Muscle layer of colon (tissue), 2 donors: ENCODE data around the gene MRGPRE.
"Not testable (repeated sequence)": the region's sequence is repeated elsewhere in the genome, so short reads cannot be mapped to it uniquely, and the experiment has no call there.

Experiments
- H3K27ac ChIP-seq: one replicate; pipeline ENCODE4 v1.7.0; 2013; ENCODE audit warnings: low read depth, mild to moderate bottlenecking, low read length, moderate library complexity
- H3K27me3 ChIP-seq, 2 donors: one replicate each; pipeline ENCODE4 v1.7.0; 2013; ENCODE audit warnings: low read length in 2 of 2, mild to moderate bottlenecking in 2 of 2; ENCODE audit not compliant: insufficient read depth in 2 of 2, control insufficient read depth in 1 of 2
- H3K36me3 ChIP-seq: one replicate; pipeline ENCODE4 v1.7.0; 2013; ENCODE audit warnings: mild to moderate bottlenecking, low read length; ENCODE audit not compliant: insufficient read depth
- H3K4me1 ChIP-seq: one replicate; pipeline ENCODE4 v1.7.0; 2013; ENCODE audit warnings: mild to moderate bottlenecking, low read length; ENCODE audit not compliant: insufficient read depth
- H3K4me3 ChIP-seq, 2 donors: one replicate each; pipeline ENCODE4 v1.7.0; 2013; ENCODE audit warnings: low read length in 2 of 2, low read depth in 1 of 2, mild to moderate bottlenecking in 1 of 2, moderate library complexity in 1 of 2
- H3K9ac ChIP-seq: one replicate; pipeline ENCODE4 v1.7.0; 2013; ENCODE audit warnings: low read length
- H3K9me3 ChIP-seq: one replicate; pipeline ENCODE4 v1.7.0; 2013; ENCODE audit warnings: mild to moderate bottlenecking, low read length
- donor health status: abdominal sarcoma.
- donor health status: Adenocarcinoma of cecum.

MRGPRE gene

GRCh38 chr11:3231851-3232744, at the start of gene MRGPRE:
Gene MRGPRE, minus strand, starts transcription at chr11:3232417. Its CDS starts 3,618 bp downstream, at chr11:3228799.
- no peak within 1 kb of the TSS for H3K27ac ChIP-seq
- peaks cover 0 to 4% of the 10 kb centered on the region in 2 donors for H3K27me3 ChIP-seq
- no peaks in the 10 kb centered on the region for H3K4me1 ChIP-seq
- no peaks in the 10 kb centered on the region for H3K36me3 ChIP-seq
- peak within 1 kb of the TSS; percentile 20 to 43 for H3K4me3 ChIP-seq
- H3K9ac ChIP-seq, result no peak within 1 kb of the TSS
- H3K9me3 ChIP-seq, result no peaks in the 10 kb centered on the region

- not testable (repeated sequence) for H3K9ac ChIP-seq, H3K36me3 ChIP-seq, H3K9me3 ChIP-seq, H3K4me3 ChIP-seq, H3K4me1 ChIP-seq, H3K27me3 ChIP-seq, H3K27ac ChIP-seq
Measured at GRCh38 chr11:3281146-3281545, 48.9 kb upstream of the MRGPRE start.

- H3K27ac ChIP-seq, H3K4me3 ChIP-seq, H3K27me3 ChIP-seq, H3K36me3 ChIP-seq, H3K9ac ChIP-seq, H3K9me3 ChIP-seq, H3K4me1 ChIP-seq: not testable (repeated sequence)
Measured at GRCh38 chr11:3280662-3281061, 48.4 kb upstream of the MRGPRE start.

- H3K4me3 ChIP-seq, H3K9me3 ChIP-seq, H3K36me3 ChIP-seq, H3K9ac ChIP-seq, H3K27me3 ChIP-seq, H3K27ac ChIP-seq, H3K4me1 ChIP-seq: not testable (repeated sequence)
Measured at GRCh38 chr11:3278922-3279321, 46.7 kb upstream of the MRGPRE start.

GRCh38 chr11:3273629-3274028, 41.4 kb upstream of the MRGPRE start:
- H3K4me3 ChIP-seq, H3K4me1 ChIP-seq, H3K27ac ChIP-seq, H3K36me3 ChIP-seq, H3K27me3 ChIP-seq, H3K9me3 ChIP-seq, H3K9ac ChIP-seq: not testable (repeated sequence)

GRCh38 chr11:3262548-3262947, 30.3 kb upstream of the MRGPRE start:
- H3K4me1 ChIP-seq, H3K36me3 ChIP-seq, H3K9me3 ChIP-seq, H3K9ac ChIP-seq, H3K27ac ChIP-seq, H3K4me3 ChIP-seq, H3K27me3 ChIP-seq: not testable (repeated sequence)

- H3K27me3 ChIP-seq, H3K9me3 ChIP-seq, H3K36me3 ChIP-seq, H3K27ac ChIP-seq, H3K4me3 ChIP-seq, H3K9ac ChIP-seq, H3K4me1 ChIP-seq: not testable (repeated sequence)
Measured at GRCh38 chr11:3261831-3262230, 29.6 kb upstream of the MRGPRE start.

GRCh38 chr11:3257509-3257908, 25.3 kb upstream of the MRGPRE start:
- not testable (repeated sequence) for H3K4me3 ChIP-seq, H3K4me1 ChIP-seq, H3K9ac ChIP-seq, H3K36me3 ChIP-seq, H3K27me3 ChIP-seq, H3K9me3 ChIP-seq, H3K27ac ChIP-seq

- not testable (repeated sequence) for H3K27ac ChIP-seq, H3K9ac ChIP-seq, H3K9me3 ChIP-seq, H3K4me1 ChIP-seq, H3K27me3 ChIP-seq, H3K4me3 ChIP-seq, H3K36me3 ChIP-seq
Measured at GRCh38 chr11:3255241-3255640, 23.0 kb upstream of the MRGPRE start.

- H3K9ac ChIP-seq, H3K36me3 ChIP-seq, H3K4me1 ChIP-seq, H3K27ac ChIP-seq, H3K27me3 ChIP-seq, H3K4me3 ChIP-seq, H3K9me3 ChIP-seq: not testable (repeated sequence)
Measured at GRCh38 chr11:3254773-3255172, 22.6 kb upstream of the MRGPRE start.

GRCh38 chr11:3245071-3245470, 12.9 kb upstream of the MRGPRE start:
- H3K27ac ChIP-seq, result no peak overlapping the region
- no peaks in the 10 kb centered on the region for H3K4me1 ChIP-seq
- no peak overlapping the region for H3K9ac ChIP-seq
- H3K9me3 ChIP-seq, result no peaks in the 10 kb centered on the region
- no peaks in the 10 kb centered on the region for H3K36me3 ChIP-seq
- H3K27me3 ChIP-seq, result no peaks in the 10 kb centered on the region
- H3K4me3 ChIP-seq, result no peak overlapping the region

GRCh38 chr11:3243880-3244279, 11.7 kb upstream of the MRGPRE start:
- Histone ChIP-seq H3K36me3 (no peaks in the 10 kb centered on the region), H3K4me1 (no peaks in the 10 kb centered on the region), H3K9me3 (no peaks in the 10 kb centered on the region), H3K9ac (no peak overlapping the region), H3K27me3 (no peaks in the 10 kb centered on the region), H3K4me3 (no peak overlapping the region), H3K27ac (no peak overlapping the region)
